H7 (cell line): ENCODE results near the gene ATP4A. TPM values are rescaled to one million over a fixed set of nuclear protein-coding genes. Genes with fewer than 3 reads are reported as not detected.

Experiments used
- DNase-seq: peaks from one replicate; pipeline ENCODE4 v3.0.0; 2012
- H3K27me3 ChIP-seq: 2 replicates; pipeline ENCODE4 v1.6.0; 2011; ENCODE audit warnings: mild to moderate bottlenecking, low read length; ENCODE audit not compliant: control insufficient read depth, insufficient read depth
- H3K36me3 ChIP-seq: replicated peaks from 2 replicates; pipeline ENCODE4 v1.5.1; 2011; ENCODE audit warnings: low read length; ENCODE audit not compliant: control insufficient read depth, insufficient read depth
- H3K4me3 ChIP-seq: 2 replicates; pipeline ENCODE4 v1.5.1; 2011; ENCODE audit warnings: low read depth, mild to moderate bottlenecking, control low read depth, low read length, moderate library complexity; ENCODE audit not compliant: insufficient read depth
- total RNA-seq: library from RNA; depleted of rRNA; stranded (reverse); fragments of >200 nt; shearing (Covaris generic); gene quantifications from 2 replicates; pipeline ENCODE4 v1.2.3, GENCODE V29; 2014

The ATP4A gene
- total RNA-seq, 1 experiment from 2014 or later = 0.21 TPM

GRCh38 chr19:35587321-35587720 lies 23.9 kb upstream of the ATP4A start:
- no peak overlapping the region for H3K4me3 ChIP-seq
- H3K27me3 ChIP-seq = no peaks in the 10 kb centered on the region; the same call in 1 of the 2 replicates
- DNase-seq = no peak
- H3K36me3 ChIP-seq = no peaks in the 10 kb centered on the region

- no peak within 1 kb of the TSS for H3K4me3 ChIP-seq
- peak; percentile 93 for DNase-seq
- H3K27me3 ChIP-seq = no peaks in the 10 kb centered on the region; the same call in 1 of the 2 replicates
- no peaks in the 10 kb centered on the region for H3K36me3 ChIP-seq
Measured at GRCh38 chr19:35585848-35586247, 22.4 kb upstream of the ATP4A start, which contains the start of gene PMIS2. Gene PMIS2, plus strand, starts transcription at chr19:35586173. Its CDS starts 87 bp downstream, at chr19:35586260.

- Histone ChIP-seq H3K36me3 (no peaks in the 10 kb centered on the region), H3K27me3 (no peaks in the 10 kb centered on the region; the same call in 1 of the 2 replicates), H3K4me3 (no peak overlapping the region)
- no peak for DNase-seq
Measured at GRCh38 chr19:35582760-35583159, 19.3 kb upstream of the ATP4A start.

- no peak overlapping the region for H3K4me3 ChIP-seq
- no peak for DNase-seq
- no peaks in the 10 kb centered on the region; the same call in 1 of the 2 replicates for H3K27me3 ChIP-seq
- no peaks in the 10 kb centered on the region for H3K36me3 ChIP-seq
Measured at GRCh38 chr19:35578707-35579106, 15.2 kb upstream of the ATP4A start.

- no peaks in the 10 kb centered on the region for H3K36me3 ChIP-seq
- no peak overlapping the region for H3K4me3 ChIP-seq
- DNase-seq = no peak
- no peaks in the 10 kb centered on the region for H3K27me3 ChIP-seq
Measured at GRCh38 chr19:35577918-35578317, 14.5 kb upstream of the ATP4A start.

- Histone ChIP-seq H3K27me3 (no peaks in the 10 kb centered on the region), H3K36me3 (no peaks in the 10 kb centered on the region), H3K4me3 (no peak overlapping the region)
- DNase-seq = no peak
Measured at GRCh38 chr19:35571406-35571965, 8.0 kb upstream of the ATP4A start.

- H3K27me3 ChIP-seq = no peaks in the 10 kb centered on the region
- peak; percentile 26 for DNase-seq
- H3K4me3 ChIP-seq = no peak overlapping the region
Measured at GRCh38 chr19:35569281-35569781, 5.9 kb upstream of the ATP4A start.

GRCh38 chr19:35566738-35567137 lies 3.3 kb upstream of the ATP4A start:
- Histone ChIP-seq H3K4me3 (no peak overlapping the region), H3K27me3 (no peaks in the 10 kb centered on the region; the same call in 1 of the 2 replicates), H3K36me3 (no peaks in the 10 kb centered on the region)
- DNase-seq = peak; percentile 16

More at GRCh38 chr19:35569281-35569781, 5.9 kb upstream of the ATP4A start:
- no peaks in the 10 kb centered on the region for H3K36me3 ChIP-seq

GRCh38 chr19:35565016-35565856 lies 1.8 kb upstream of the ATP4A start:
- no peak overlapping the region for H3K4me3 ChIP-seq
- peak; percentile 6 for DNase-seq
- H3K27me3 ChIP-seq = peaks cover 5% of the 10 kb centered on the region; the same call in 1 of the 2 replicates

GRCh38 chr19:35562776-35563175 lies 682 bp downstream of the ATP4A start:
- no peak overlapping the region for H3K4me3 ChIP-seq
- no peaks in the 10 kb centered on the region for H3K36me3 ChIP-seq
- DNase-seq = no peak
- H3K27me3 ChIP-seq = peaks cover 20% of the 10 kb centered on the region

More at GRCh38 chr19:35565016-35565856, 1.8 kb upstream of the ATP4A start:
- no peaks in the 10 kb centered on the region for H3K36me3 ChIP-seq

GRCh38 chr19:35562336-35562735 lies 1.1 kb downstream of the ATP4A start:
- no peak for DNase-seq
- Histone ChIP-seq H3K27me3 (peaks cover 20% of the 10 kb centered on the region), H3K36me3 (no peaks in the 10 kb centered on the region), H3K4me3 (no peak overlapping the region)

GRCh38 chr19:35561436-35561835 lies 2.0 kb downstream of the ATP4A start:
- Histone ChIP-seq H3K27me3 (peaks cover 27% of the 10 kb centered on the region), H3K4me3 (no peak overlapping the region), H3K36me3 (no peaks in the 10 kb centered on the region)
- DNase-seq = no peak

GRCh38 chr19:35560677-35561076 lies 2.8 kb downstream of the ATP4A start:
- no peaks in the 10 kb centered on the region for H3K36me3 ChIP-seq
- DNase-seq = no peak
- peaks cover 29% of the 10 kb centered on the region for H3K27me3 ChIP-seq
- H3K4me3 ChIP-seq = no peak overlapping the region

GRCh38 chr19:35560271-35560670 lies 3.2 kb downstream of the ATP4A start:
- Histone ChIP-seq H3K36me3 (no peaks in the 10 kb centered on the region), H3K4me3 (no peak overlapping the region), H3K27me3 (peaks cover 29% of the 10 kb centered on the region)
- DNase-seq = no peak

GRCh38 chr19:35559781-35560180 lies 3.7 kb downstream of the ATP4A start:
- no peak for DNase-seq
- no peaks in the 10 kb centered on the region for H3K36me3 ChIP-seq
- no peak overlapping the region for H3K4me3 ChIP-seq
- peaks cover 29% of the 10 kb centered on the region for H3K27me3 ChIP-seq
